ENCODE data around the gene C9orf72. TPM values are rescaled to one million over a fixed set of nuclear protein-coding genes. Genes with fewer than 3 reads are reported as not detected.
"Not testable (repeated sequence)": the region's sequence is repeated elsewhere in the genome, so short reads cannot be mapped to it uniquely, and the experiment has no call there.

Gene C9orf72, protein sequence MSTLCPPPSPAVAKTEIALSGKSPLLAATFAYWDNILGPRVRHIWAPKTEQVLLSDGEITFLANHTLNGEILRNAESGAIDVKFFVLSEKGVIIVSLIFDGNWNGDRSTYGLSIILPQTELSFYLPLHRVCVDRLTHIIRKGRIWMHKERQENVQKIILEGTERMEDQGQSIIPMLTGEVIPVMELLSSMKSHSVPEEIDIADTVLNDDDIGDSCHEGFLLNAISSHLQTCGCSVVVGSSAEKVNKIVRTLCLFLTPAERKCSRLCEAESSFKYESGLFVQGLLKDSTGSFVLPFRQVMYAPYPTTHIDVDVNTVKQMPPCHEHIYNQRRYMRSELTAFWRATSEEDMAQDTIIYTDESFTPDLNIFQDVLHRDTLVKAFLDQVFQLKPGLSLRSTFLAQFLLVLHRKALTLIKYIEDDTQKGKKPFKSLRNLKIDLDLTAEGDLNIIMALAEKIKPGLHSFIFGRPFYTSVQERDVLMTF
- 10 to 100 TPM; 19.4 to 25.6 TPM for total RNA-seq

- peak within 1 kb of the TSS; percentile 97 to 98 for H3K27ac ChIP-seq
- peaks cover 4 to 14% of the 10 kb centered on the region in 2 donors for H3K4me1 ChIP-seq (ENCODE audit: control insufficient read depth in 1 of 2, low read depth in 2 of 2)
- H3K27me3 ChIP-seq (replicated peaks; ENCODE audit: insufficient read depth) = no peaks in the 10 kb centered on the region
- H3K36me3 ChIP-seq = no peaks in the 10 kb centered on the region
- peak; percentile 83 for ATAC-seq (ENCODE audit: insufficient number of reproducible peaks, low FRiP score, low read depth)
- TF ChIP-seq, protein P1, sequence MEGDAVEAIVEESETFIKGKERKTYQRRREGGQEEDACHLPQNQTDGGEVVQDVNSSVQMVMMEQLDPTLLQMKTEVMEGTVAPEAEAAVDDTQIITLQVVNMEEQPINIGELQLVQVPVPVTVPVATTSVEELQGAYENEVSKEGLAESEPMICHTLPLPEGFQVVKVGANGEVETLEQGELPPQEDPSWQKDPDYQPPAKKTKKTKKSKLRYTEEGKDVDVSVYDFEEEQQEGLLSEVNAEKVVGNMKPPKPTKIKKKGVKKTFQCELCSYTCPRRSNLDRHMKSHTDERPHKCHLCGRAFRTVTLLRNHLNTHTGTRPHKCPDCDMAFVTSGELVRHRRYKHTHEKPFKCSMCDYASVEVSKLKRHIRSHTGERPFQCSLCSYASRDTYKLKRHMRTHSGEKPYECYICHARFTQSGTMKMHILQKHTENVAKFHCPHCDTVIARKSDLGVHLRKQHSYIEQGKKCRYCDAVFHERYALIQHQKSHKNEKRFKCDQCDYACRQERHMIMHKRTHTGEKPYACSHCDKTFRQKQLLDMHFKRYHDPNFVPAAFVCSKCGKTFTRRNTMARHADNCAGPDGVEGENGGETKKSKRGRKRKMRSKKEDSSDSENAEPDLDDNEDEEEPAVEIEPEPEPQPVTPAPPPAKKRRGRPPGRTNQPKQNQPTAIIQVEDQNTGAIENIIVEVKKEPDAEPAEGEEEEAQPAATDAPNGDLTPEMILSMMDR (IDR thresholded peaks at IDR 0.05) = no peak
- DNase-seq (ENCODE audit: low spot score) = peak; percentile 17
- H3K9me3 ChIP-seq = no peaks in the 10 kb centered on the region
- peak within 1 kb of the TSS; percentile 94 for H3K4me3 ChIP-seq
Observed at GRCh38 chr9:27572918-27573633, at the start of gene C9orf72. Gene C9orf72 (minus strand): TSS chr9:27573481. CDS start chr9:27567120, 6,361 bp downstream.

DNA sequence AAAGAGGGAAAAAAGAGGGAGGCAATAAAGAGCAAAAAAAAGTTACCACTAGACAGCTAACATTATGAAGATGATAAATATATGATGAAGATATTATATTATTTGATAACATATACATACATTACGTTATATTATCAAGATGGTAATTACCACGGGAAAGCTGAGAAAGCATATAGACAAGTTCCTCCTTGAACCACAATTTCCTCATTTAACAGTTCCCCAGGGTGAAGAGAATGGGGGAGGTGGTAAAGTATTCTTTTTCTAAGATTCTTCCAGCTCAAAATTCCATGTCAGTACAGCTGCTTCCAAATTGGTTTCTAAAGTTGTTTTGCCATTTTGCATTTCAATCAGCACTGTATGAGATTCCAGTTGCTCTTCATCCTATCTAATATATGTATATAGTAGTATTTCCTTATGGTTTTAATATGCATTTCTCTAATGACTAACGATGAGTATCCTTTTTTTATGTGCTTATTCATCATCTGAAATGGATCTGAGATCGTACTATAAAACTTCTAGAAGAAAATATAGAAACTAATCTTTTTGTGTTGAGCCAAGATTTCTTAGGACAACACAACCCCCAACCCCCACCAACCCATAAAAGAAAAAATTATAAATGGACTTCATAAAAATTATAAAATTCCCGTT, 49.5 kb upstream of the C9orf72 start:
- DNase-seq (ENCODE audit: low spot score) = no peak
- no peak for ATAC-seq (ENCODE audit: insufficient number of reproducible peaks, low FRiP score, low read depth)
- Histone ChIP-seq H3K4me3 (no peak overlapping the region), H3K27ac (no peak overlapping the region), H3K27me3 (replicated peaks; ENCODE audit: insufficient read depth) (no peaks in the 10 kb centered on the region), H3K9me3 (no peaks in the 10 kb centered on the region), H3K4me1 (ENCODE audit: control insufficient read depth in 1 of 2, low read depth in 2 of 2) (no peaks in the 10 kb centered on the region), H3K36me3 (no peaks in the 10 kb centered on the region)
- TF ChIP-seq, protein P1 (IDR thresholded peaks at IDR 0.05) = no peak

GRCh38 chr9:27619743-27620142, 46.5 kb upstream of the C9orf72 start:
- Histone ChIP-seq H3K9me3 (no peaks in the 10 kb centered on the region), H3K27ac (no peak overlapping the region), H3K36me3 (no peaks in the 10 kb centered on the region), H3K4me3 (no peak overlapping the region), H3K4me1 (ENCODE audit: control insufficient read depth in 1 of 2, low read depth in 2 of 2) (no peaks in the 10 kb centered on the region), H3K27me3 (replicated peaks; ENCODE audit: insufficient read depth) (no peaks in the 10 kb centered on the region)
- DNase-seq (ENCODE audit: low spot score) = no peak
- TF ChIP-seq, protein P1 (IDR thresholded peaks at IDR 0.05) = no peak
- no peak for ATAC-seq (ENCODE audit: insufficient number of reproducible peaks, low FRiP score, low read depth)

- H3K27me3 ChIP-seq (replicated peaks; ENCODE audit: insufficient read depth) = no peaks in the 10 kb centered on the region
- ATAC-seq (ENCODE audit: insufficient number of reproducible peaks, low FRiP score, low read depth) (no peak), DNase-seq (ENCODE audit: low spot score) (no peak)
- no peak overlapping the region for H3K4me3 ChIP-seq
- H3K27ac ChIP-seq = no peak overlapping the region
- H3K9me3 ChIP-seq = no peaks in the 10 kb centered on the region
- H3K4me1 ChIP-seq (ENCODE audit: control insufficient read depth in 1 of 2, low read depth in 2 of 2) = no peaks in the 10 kb centered on the region
- TF ChIP-seq, protein P1 (IDR thresholded peaks at IDR 0.05) = no peak
- no peaks in the 10 kb centered on the region for H3K36me3 ChIP-seq
Observed at GRCh38 chr9:27618066-27618465, 44.8 kb upstream of the C9orf72 start.

DNA sequence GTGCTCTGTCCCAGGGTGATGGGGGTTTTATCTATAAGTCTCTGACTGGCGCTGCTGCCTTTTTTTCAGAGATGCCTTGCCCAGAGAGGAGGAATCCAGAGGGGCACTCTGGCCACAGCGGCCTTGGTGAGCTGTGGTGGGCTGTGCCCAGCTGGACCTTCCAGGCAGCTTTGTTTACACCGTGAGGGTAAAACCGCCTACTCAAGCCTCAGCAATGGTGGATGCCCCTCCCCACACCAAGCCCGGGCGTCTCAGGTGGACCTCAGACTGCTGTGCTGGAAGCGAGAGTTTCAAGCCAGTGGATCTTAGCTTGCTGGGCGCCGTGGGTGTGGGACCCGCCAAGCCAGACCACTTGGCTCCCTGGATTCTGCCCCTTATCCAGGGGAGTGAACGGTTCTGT, 41.3 kb upstream of the C9orf72 start:
- DNase-seq (ENCODE audit: low spot score) (no peak), ATAC-seq (ENCODE audit: insufficient number of reproducible peaks, low FRiP score, low read depth) (no peak)
- H3K36me3 ChIP-seq = no peaks in the 10 kb centered on the region
- TF ChIP-seq, protein P1 (IDR thresholded peaks at IDR 0.05) = no peak
- no peaks in the 10 kb centered on the region for H3K4me1 ChIP-seq (ENCODE audit: control insufficient read depth in 1 of 2, low read depth in 2 of 2)
- no peak overlapping the region for H3K4me3 ChIP-seq
- no peaks in the 10 kb centered on the region for H3K9me3 ChIP-seq
- H3K27ac ChIP-seq = no peak overlapping the region
- H3K27me3 ChIP-seq (replicated peaks; ENCODE audit: insufficient read depth) = no peaks in the 10 kb centered on the region

DNA sequence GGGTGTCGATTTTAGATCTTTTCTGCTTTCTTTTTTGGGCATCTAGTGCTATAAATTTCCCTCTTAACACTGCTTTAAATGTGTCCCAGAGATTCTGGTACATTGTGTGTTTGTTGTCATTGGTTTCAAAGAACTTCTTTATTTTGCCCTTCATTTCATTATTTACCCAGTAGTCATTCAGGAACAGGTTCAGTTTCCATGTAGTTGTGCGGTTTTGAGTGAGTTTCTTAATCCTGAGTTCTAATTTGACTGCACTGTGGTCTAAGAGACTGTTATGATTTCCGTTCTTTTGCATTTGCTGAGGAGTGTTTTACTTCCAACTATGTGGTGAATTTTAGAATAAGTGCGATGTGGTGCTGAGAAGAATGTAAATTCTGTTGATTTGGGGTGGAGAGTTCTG, 38.8 kb upstream of the C9orf72 start:
- H3K36me3 ChIP-seq; DNase-seq (ENCODE audit: low spot score); H3K4me3 ChIP-seq; ATAC-seq (ENCODE audit: insufficient number of reproducible peaks, low FRiP score, low read depth); H3K9me3 ChIP-seq; H3K4me1 ChIP-seq (ENCODE audit: control insufficient read depth in 1 of 2, low read depth in 2 of 2); H3K27me3 ChIP-seq (replicated peaks; ENCODE audit: insufficient read depth); H3K27ac ChIP-seq: not testable (repeated sequence)

Data from thoracic aorta (tissue), 2 donors.